Spleen (tissue), 7 donors: ENCODE results near the gene C4orf17.

ENCODE experiments used
- CTCF ChIP-seq, 11 experiments: fragments of 200-600 bp in 7 of 11; fragments of 450-650 bp in 4 of 11; sonication (generic) in 4 of 11; IDR thresholded peaks in 8 of 11; conservative IDR thresholded peaks in 3 of 11; 1 replicate in 7 of 11; 2 replicates in 4 of 11; pipeline versions ENCODE4 v1.4.0 to v1.8.0; 2016 to 2021; ENCODE audit warnings: antibody characterized with exemption in 11 of 11, inconsistent platforms in 4 of 11, mild to moderate bottlenecking in 1 of 11
- POLR2AphosphoS5 ChIP-seq, 3 donors: sonication (generic); formaldehyde crosslinking; IDR thresholded peaks; one replicate each; pipeline ENCODE4 v1.5.1; 2017; ENCODE audit warnings: antibody characterized with exemption in 3 of 3
- donor health status: DM: no; HTN: no; CAD: no; lungs with moderate emphysema.
- donor health status: DM: no; HTN: no; CAD: no.
- donor health status: DM: no; HTN: no; CAD: no.

GRCh38 chr4:99586797-99587196 is 76.0 kb downstream of the C4orf17 start:
- TF ChIP-seq CTCF (IDR thresholded peaks at IDR 0.05 in 8 of 11, conservative IDR thresholded peaks at IDR 0.05 in 3 of 11) (no peak), POLR2AphosphoS5 (IDR thresholded peaks at IDR 0.05) (no peak)
